ENCODE measurements around the gene SLC25A40. TPM values are rescaled to one million over a fixed set of nuclear protein-coding genes. Genes with fewer than 3 reads are reported as not detected.
"Not testable (repeated sequence)": the region's sequence is repeated elsewhere in the genome, so short reads cannot be mapped to it uniquely, and the experiment has no call there.

SLC25A40 gene
- total RNA-seq, 5 donors from 2014 or later (not counting 1 experiment from before 2014, with no cell fraction given): 16.2 to 26.9 (median 25.6) TPM

- H3K9me3 ChIP-seq; H3K9me3 Mint-ChIP-seq; H3K4me1 ChIP-seq (ENCODE audit: control insufficient read depth in 1 of 2, extremely low read depth in 1 of 2, insufficient read depth in 2 of 2, low read length in 2 of 2); DNase-seq; H3K4me3 Mint-ChIP-seq; H3K4me3 ChIP-seq (ENCODE audit: control insufficient read depth in 1 of 2, extremely low read depth in 1 of 2, low read length in 1 of 2); ATAC-seq (replicated peaks in 1 of 4); H3K27ac ChIP-seq (ENCODE audit: low read length); H3K4me1 Mint-ChIP-seq; H3K27me3 ChIP-seq (replicated peaks in 1 of 2; ENCODE audit: control insufficient read depth in 2 of 2, extremely low read depth in 1 of 2, insufficient read depth in 2 of 2, low read length in 1 of 2); H3K27me3 Mint-ChIP-seq; CTCF ChIA-PET; H3K27ac Mint-ChIP-seq; POLR2A ChIA-PET: not testable (repeated sequence)
- WGBS (ENCODE audit: insufficient coverage): 100% methylated on average over 1 of the region's 4 CpGs
- peaks cover 0 to 11% of the 10 kb centered on the region in 2 donors for H3K36me3 ChIP-seq (ENCODE audit: control insufficient read depth in 2 of 2, extremely low read depth in 1 of 2, insufficient read depth in 1 of 2, low read length in 1 of 2)
- peaks cover 17% of the 10 kb centered on the region for H3K36me3 Mint-ChIP-seq
Measured at GRCh38 chr7:87908814-87909213, 32.7 kb upstream of the SLC25A40 start.

DNA sequence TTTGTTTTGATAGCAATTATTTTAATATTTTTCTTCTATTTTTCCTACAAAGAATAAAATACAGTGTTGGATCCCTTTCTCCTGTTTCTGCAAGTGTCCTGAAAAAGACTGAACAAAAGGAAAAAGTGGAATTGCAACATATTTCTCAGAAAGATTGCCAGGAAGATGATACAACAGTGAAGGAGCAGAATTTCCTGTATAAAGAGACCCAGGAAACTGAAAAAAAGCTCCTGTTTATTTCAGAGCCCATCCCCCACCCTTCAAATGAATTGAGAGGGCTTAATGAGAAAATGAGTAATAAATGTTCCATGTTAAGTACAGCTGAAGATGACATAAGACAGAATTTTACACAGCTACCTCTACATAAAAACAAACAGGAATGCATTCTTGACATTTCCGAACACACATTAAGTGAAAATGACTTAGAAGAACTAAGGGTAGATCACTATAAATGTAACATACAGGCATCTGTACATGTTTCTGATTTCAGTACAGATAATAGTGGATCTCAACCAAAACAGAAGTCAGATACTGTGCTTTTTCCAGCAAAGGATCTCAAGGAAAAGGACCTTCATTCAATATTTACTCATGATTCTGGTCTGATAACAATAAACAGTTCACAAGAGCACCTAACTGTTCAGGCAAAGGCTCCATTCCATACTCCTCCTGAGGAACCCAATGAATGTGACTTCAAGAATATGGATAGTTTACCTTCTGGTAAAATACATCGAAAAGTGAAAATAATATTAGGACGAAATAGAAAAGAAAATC lies 31.2 kb upstream of the SLC25A40 start:
- H3K9me3 Mint-ChIP-seq; H3K4me3 Mint-ChIP-seq; H3K4me1 ChIP-seq (ENCODE audit: control insufficient read depth in 1 of 2, extremely low read depth in 1 of 2, insufficient read depth in 2 of 2, low read length in 2 of 2); POLR2A ChIA-PET; H3K4me3 ChIP-seq (ENCODE audit: control insufficient read depth in 1 of 2, extremely low read depth in 1 of 2, low read length in 1 of 2); H3K4me1 Mint-ChIP-seq; H3K27me3 ChIP-seq (replicated peaks in 1 of 2; ENCODE audit: control insufficient read depth in 2 of 2, extremely low read depth in 1 of 2, insufficient read depth in 2 of 2, low read length in 1 of 2); DNase-seq; H3K27ac ChIP-seq (ENCODE audit: low read length); H3K9me3 ChIP-seq; ATAC-seq (replicated peaks in 1 of 4); H3K27me3 Mint-ChIP-seq: not testable (repeated sequence)
- H3K27ac Mint-ChIP-seq: peak overlapping the region; percentile 40 to 52
- H3K36me3 ChIP-seq (ENCODE audit: control insufficient read depth in 2 of 2, extremely low read depth in 1 of 2, insufficient read depth in 1 of 2, low read length in 1 of 2): peaks cover 0 to 11% of the 10 kb centered on the region in 2 donors
- WGBS (ENCODE audit: insufficient coverage): no CpG with 5 or more reads among the region's 3 CpGs
- peaks cover 23% of the 10 kb centered on the region for H3K36me3 Mint-ChIP-seq
- CTCF ChIA-PET: interaction anchor here in 1 of 2 donors (1.7 kb wide), 1 partner anchor 401 kb away, joined by 4 read pairs; no protein-coding TSS in a partner anchor

DNA sequence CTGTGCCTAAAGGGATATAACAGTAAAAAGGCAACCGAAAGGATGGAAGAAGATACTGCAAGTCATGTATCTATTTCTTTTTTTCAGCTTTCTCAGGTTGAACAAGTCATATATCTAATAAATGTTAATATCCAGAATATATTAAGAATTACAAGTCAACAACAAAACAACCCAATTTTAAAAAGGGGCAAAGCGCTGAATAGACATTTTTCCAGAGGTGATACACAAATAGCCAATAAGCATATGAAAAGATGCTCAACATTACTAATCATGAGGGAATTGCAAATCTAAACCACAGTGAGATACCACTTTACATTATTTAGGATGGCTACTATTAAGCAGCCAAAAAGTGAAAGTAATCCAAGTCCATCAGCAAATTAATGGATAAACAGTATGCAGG lies 23.1 kb upstream of the SLC25A40 start:
- Mint-ChIP-seq H3K27me3 (no peaks in the 10 kb centered on the region), H3K4me1 (peaks cover 0 to 7% (median 6%) of the 10 kb centered on the region in 3 donors), H3K4me3 (no peak overlapping the region), H3K9me3 (no peaks in the 10 kb centered on the region), H3K36me3 (peaks cover 51% of the 10 kb centered on the region), H3K27ac (no peak overlapping the region)
- no CpG with 5 or more reads among the region's 2 CpGs for WGBS (ENCODE audit: insufficient coverage)
- ChIA-PET CTCF (no interaction called here), POLR2A (no interaction called here)
- Histone ChIP-seq H3K27ac (ENCODE audit: low read length) (no peak overlapping the region), H3K9me3 (no peaks in the 10 kb centered on the region), H3K36me3 (ENCODE audit: control insufficient read depth in 2 of 2, extremely low read depth in 1 of 2, insufficient read depth in 1 of 2, low read length in 1 of 2) (peaks cover 0 to 39% of the 10 kb centered on the region in 2 donors), H3K27me3 (replicated peaks in 1 of 2; ENCODE audit: control insufficient read depth in 2 of 2, extremely low read depth in 1 of 2, insufficient read depth in 2 of 2, low read length in 1 of 2) (no peaks in the 10 kb centered on the region), H3K4me1 (ENCODE audit: control insufficient read depth in 1 of 2, extremely low read depth in 1 of 2, insufficient read depth in 2 of 2, low read length in 2 of 2) (no peaks in the 10 kb centered on the region), H3K4me3 (ENCODE audit: control insufficient read depth in 1 of 2, extremely low read depth in 1 of 2, low read length in 1 of 2) (no peak overlapping the region)
- ATAC-seq (replicated peaks in 1 of 4) (no peak), DNase-seq (no peak)

DNA sequence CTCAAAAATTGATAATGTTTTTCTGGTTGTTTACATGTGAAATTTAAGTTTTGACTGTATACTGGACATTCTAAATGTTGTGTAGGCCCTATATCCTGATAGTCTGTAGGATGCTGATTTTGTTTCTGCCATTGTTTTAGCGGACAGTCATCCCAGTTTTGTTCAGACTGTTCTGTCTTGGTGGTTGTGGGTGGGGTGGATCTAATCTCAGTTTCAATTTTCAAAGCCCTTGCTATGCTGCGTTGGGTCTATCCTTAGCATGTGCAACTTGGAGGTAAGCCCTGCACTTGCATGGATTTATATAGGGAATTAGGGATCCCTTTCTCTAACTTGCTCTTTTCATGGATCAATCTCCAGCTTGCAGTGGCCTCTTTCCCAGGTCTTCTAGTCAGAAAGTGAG lies 19.2 kb upstream of the SLC25A40 start:
- H3K4me3 Mint-ChIP-seq: no peak overlapping the region
- no peaks in the 10 kb centered on the region for H3K27me3 ChIP-seq (replicated peaks in 1 of 2; ENCODE audit: control insufficient read depth in 2 of 2, extremely low read depth in 1 of 2, insufficient read depth in 2 of 2, low read length in 1 of 2)
- peaks cover 53% of the 10 kb centered on the region for H3K36me3 Mint-ChIP-seq
- no peaks in the 10 kb centered on the region for H3K9me3 Mint-ChIP-seq
- no peak for DNase-seq
- WGBS (ENCODE audit: insufficient coverage): 100% methylated on average over 1 of the region's 2 CpGs
- H3K27ac ChIP-seq (ENCODE audit: low read length): no peak overlapping the region
- H3K36me3 ChIP-seq (ENCODE audit: control insufficient read depth in 2 of 2, extremely low read depth in 1 of 2, insufficient read depth in 1 of 2, low read length in 1 of 2): peaks cover 0 to 35% of the 10 kb centered on the region in 2 donors
- H3K27me3 Mint-ChIP-seq: no peaks in the 10 kb centered on the region
- H3K27ac Mint-ChIP-seq: no peak overlapping the region
- H3K9me3 ChIP-seq: no peaks in the 10 kb centered on the region
- ChIA-PET CTCF (no interaction called here), POLR2A (interaction anchor here in 1 of 2 donors (0.6 to 0.7 kb wide), 4 partner anchors 9 to 295 kb away, joined by 3 to 13 read pairs (median 6); partner anchors contain the start of gene ABCB1)
- peaks cover 6 to 11% (median 7%) of the 10 kb centered on the region in 3 donors for H3K4me1 Mint-ChIP-seq
- no peaks in the 10 kb centered on the region for H3K4me1 ChIP-seq (ENCODE audit: control insufficient read depth in 1 of 2, extremely low read depth in 1 of 2, insufficient read depth in 2 of 2, low read length in 2 of 2)
- ATAC-seq (replicated peaks in 1 of 4): no peak
- H3K4me3 ChIP-seq (ENCODE audit: control insufficient read depth in 1 of 2, extremely low read depth in 1 of 2, low read length in 1 of 2): no peak overlapping the region

- ChIA-PET POLR2A (interaction anchor here (0.6 to 1.0 kb wide), 7 partner anchors 8 to 362 kb away, joined by 3 to 13 read pairs (median 4); no protein-coding TSS in a partner anchor), CTCF (interaction anchor here (0.6 to 2.9 kb wide), 29 partner anchors 8 to 917 kb away, joined by 3 to 45 read pairs (median 4); partner anchors contain the start of genes ADAM22 (in 1 of the 2), DBF4 (in 1 of the 2) and SLC25A40 (in 1 of the 2))
- H3K27ac Mint-ChIP-seq: no peak overlapping the region
- peaks cover 6 to 13% (median 11%) of the 10 kb centered on the region in 3 donors for H3K4me1 Mint-ChIP-seq
- peaks cover 26% of the 10 kb centered on the region for H3K36me3 Mint-ChIP-seq
- Histone ChIP-seq H3K36me3 (ENCODE audit: control insufficient read depth in 2 of 2, extremely low read depth in 1 of 2, insufficient read depth in 1 of 2, low read length in 1 of 2) (peaks cover 0 to 16% of the 10 kb centered on the region in 2 donors), H3K4me1 (ENCODE audit: control insufficient read depth in 1 of 2, extremely low read depth in 1 of 2, insufficient read depth in 2 of 2, low read length in 2 of 2) (no peaks in the 10 kb centered on the region), H3K4me3 (ENCODE audit: control insufficient read depth in 1 of 2, extremely low read depth in 1 of 2, low read length in 1 of 2) (no peak overlapping the region), H3K27ac (ENCODE audit: low read length) (no peak overlapping the region), H3K9me3 (no peaks in the 10 kb centered on the region), H3K27me3 (replicated peaks in 1 of 2; ENCODE audit: control insufficient read depth in 2 of 2, extremely low read depth in 1 of 2, insufficient read depth in 2 of 2, low read length in 1 of 2) (no peaks in the 10 kb centered on the region)
- ATAC-seq (replicated peaks in 1 of 4) (no peak), DNase-seq (peak in 1 of 35 experiments; percentile 64)
- no peak overlapping the region for H3K4me3 Mint-ChIP-seq
- no peaks in the 10 kb centered on the region for H3K27me3 Mint-ChIP-seq
- no peaks in the 10 kb centered on the region for H3K9me3 Mint-ChIP-seq
Measured at GRCh38 chr7:87886875-87887274, 10.7 kb upstream of the SLC25A40 start.

DNA sequence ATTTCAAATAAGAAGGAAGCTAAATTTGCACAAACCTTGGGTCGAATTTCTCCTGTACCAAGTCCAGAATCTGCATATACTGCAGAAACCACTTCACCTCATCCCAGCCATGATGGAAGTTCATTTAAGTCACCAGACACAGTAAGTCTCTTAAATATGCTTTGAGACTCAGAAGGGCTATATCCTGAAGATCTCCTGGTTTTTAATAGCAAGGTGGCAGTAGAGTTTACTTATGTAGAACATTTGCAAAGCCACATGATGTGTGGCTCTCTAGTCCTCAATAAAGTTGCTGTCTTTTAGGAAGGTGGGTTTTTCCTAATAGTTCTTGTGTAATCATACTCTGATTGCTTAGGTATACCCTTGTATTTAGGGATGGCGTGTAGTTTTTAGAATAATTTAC lies 8.9 kb upstream of the SLC25A40 start:
- CTCF ChIA-PET: interaction anchor here in 1 of 2 donors (2.9 kb wide), 1 partner anchor 87 kb away, joined by 45 read pairs; no protein-coding TSS in a partner anchor
- no peaks in the 10 kb centered on the region for H3K9me3 Mint-ChIP-seq
- no CpG with 5 or more reads among the region's 2 CpGs for WGBS (ENCODE audit: insufficient coverage)
- no peak for ATAC-seq (replicated peaks in 1 of 4)
- peaks cover 14 to 21% (median 16%) of the 10 kb centered on the region in 3 donors for H3K4me1 Mint-ChIP-seq
- peaks cover 0 to 21% of the 10 kb centered on the region in 2 donors for H3K36me3 ChIP-seq (ENCODE audit: control insufficient read depth in 2 of 2, extremely low read depth in 1 of 2, insufficient read depth in 1 of 2, low read length in 1 of 2)
- H3K4me3 Mint-ChIP-seq: no peak overlapping the region
- H3K27me3 ChIP-seq (replicated peaks in 1 of 2; ENCODE audit: control insufficient read depth in 2 of 2, extremely low read depth in 1 of 2, insufficient read depth in 2 of 2, low read length in 1 of 2): no peaks in the 10 kb centered on the region
- H3K4me1 ChIP-seq (ENCODE audit: control insufficient read depth in 1 of 2, extremely low read depth in 1 of 2, insufficient read depth in 2 of 2, low read length in 2 of 2): no peaks in the 10 kb centered on the region
- POLR2A ChIA-PET: interaction anchor here in 1 of 2 donors (0.5 to 0.6 kb wide), 2 partner anchors 37 to 465 kb away, joined by 3 to 5 read pairs; no protein-coding TSS in a partner anchor
- no peak overlapping the region for H3K4me3 ChIP-seq (ENCODE audit: control insufficient read depth in 1 of 2, extremely low read depth in 1 of 2, low read length in 1 of 2)
- no peak for DNase-seq
- no peak overlapping the region for H3K27ac ChIP-seq (ENCODE audit: low read length)
- no peak overlapping the region for H3K27ac Mint-ChIP-seq
- no peaks in the 10 kb centered on the region for H3K27me3 Mint-ChIP-seq
- no peaks in the 10 kb centered on the region for H3K9me3 ChIP-seq
- H3K36me3 Mint-ChIP-seq: peaks cover 31% of the 10 kb centered on the region
